Measurements from ENCODE around the gene FMNL2.

Gene FMNL2

GRCh38 chr2:152623775-152624174, 288.8 kb downstream of the FMNL2 start:
- no peak for DNase-seq

GRCh38 chr2:152624805-152625204, 289.8 kb downstream of the FMNL2 start:
- no peak for DNase-seq

DNA sequence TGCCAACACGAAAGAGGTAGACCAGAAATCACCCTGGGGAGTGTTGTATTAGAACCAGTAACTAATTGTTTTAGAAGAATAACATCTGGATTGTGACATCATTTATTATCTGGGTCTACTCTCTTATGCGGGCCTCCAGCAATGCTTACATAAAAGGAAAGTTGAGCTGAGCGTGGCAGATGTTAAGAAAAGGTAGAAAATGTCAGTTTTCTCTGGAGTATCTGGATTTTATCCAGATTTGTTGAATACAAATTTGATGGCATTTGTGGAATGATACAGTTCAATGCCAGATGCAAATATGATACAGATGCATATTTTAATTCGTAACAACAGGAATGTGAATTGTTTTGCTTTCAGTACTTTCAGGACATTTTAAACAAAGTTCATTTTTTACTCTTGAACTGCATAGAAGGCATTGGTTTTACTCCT, 292.0 kb downstream of the FMNL2 start:
- no peak for DNase-seq

- no peak for DNase-seq
These were observed 292.5 kb downstream of the FMNL2 start for GRCh38 chr2:152627351-152627957.

GRCh38 chr2:152629202-152629601, 294.2 kb downstream of the FMNL2 start:
- DNase-seq = no peak

GRCh38 chr2:152630466-152630865, 295.5 kb downstream of the FMNL2 start:
- peak; percentile 5 for DNase-seq

DNA sequence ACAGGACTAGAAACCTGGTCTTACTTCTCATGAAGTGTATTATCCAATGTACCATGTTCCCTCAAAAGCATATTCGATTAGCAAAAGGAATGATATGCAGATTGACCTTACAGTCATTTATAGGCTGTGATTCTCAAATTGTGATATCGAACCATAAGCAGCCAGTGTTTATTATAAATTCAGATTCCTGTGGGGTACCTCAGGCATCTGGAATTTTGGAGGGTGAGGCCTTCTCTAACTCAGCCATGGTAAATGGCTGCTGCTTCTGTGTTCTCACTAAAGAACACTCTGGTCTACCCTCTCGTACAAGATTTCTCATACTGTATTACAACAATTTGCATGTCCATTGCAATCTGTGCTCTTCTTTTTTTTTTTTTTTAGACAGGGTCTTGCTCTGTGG, 297.8 kb downstream of the FMNL2 start:
- DNase-seq = no peak

- peak; percentile 46 for DNase-seq
These were observed 300.8 kb downstream of the FMNL2 start for GRCh38 chr2:152635635-152636298.

- DNase-seq = no peak
These were observed 302.3 kb downstream of the FMNL2 start for GRCh38 chr2:152637251-152637650.

DNA sequence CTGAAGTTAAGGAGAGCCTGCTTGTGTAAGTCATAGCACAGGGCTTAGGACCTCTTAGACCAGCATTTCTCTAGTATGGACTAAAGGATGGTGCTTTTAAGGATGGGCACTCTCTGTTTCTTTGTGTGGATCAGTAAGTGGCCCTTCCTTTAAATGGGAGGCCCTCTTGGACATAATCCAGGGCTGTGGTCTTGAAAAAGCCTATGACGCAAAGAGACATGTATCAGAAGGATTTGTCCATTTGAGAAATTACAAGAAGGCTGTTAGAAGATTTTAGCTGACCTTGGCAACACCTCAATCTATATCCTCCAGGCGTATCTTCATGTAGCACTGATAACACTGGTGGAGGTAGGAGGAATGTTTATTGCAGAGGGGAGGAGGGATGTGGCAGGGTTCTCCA, 303.1 kb downstream of the FMNL2 start:
- DNase-seq = no peak

- no peak for DNase-seq
These were observed 303.6 kb downstream of the FMNL2 start for GRCh38 chr2:152638590-152638989.

- DNase-seq = no peak
These were observed 309.4 kb downstream of the FMNL2 start for GRCh38 chr2:152644189-152644873.

DNA sequence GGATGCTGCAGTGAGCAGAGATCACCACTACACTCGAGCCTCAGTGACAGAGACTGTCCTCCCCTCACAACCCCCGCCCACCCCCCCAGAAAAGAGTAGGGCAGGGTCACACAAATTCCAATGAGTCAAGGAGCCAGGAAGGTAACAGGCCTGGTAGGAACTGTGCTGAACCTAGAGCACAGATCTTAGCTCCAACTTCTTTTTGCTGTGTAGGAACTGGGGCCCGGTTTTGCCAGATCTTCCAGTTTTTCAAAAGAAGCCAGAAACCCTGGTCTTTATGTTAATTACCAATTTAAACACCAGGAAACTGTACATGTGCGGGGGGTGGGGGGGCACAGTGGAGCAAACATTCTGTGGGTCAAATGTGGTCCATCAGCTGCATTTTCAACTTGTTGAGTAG, 311.3 kb downstream of the FMNL2 start:
- DNase-seq = no peak

- no peak for DNase-seq
These were observed 311.8 kb downstream of the FMNL2 start for GRCh38 chr2:152646775-152647174.

- peak; percentile 66 for DNase-seq
These were observed 312.6 kb downstream of the FMNL2 start for GRCh38 chr2:152647552-152647951.

DNA sequence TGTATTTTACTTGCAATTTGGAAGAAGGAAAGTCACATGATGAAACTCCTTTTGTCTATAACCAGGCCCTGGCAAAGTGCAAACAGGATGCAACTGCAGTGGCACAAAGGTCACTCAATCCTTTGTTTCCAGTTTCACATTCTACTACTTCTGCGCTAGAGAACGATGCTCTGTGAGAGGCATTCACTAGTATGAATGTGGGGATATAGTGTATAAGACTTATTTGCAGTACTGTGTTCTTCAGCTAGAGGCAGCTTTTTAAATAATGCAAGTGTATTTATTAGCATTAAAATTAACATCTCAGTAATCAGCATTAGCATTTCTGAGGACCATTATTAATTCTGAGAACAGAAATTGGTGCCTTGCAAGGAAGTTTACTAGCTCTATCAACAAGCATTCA, 313.4 kb downstream of the FMNL2 start:
- DNase-seq = peak; percentile 3

DNA sequence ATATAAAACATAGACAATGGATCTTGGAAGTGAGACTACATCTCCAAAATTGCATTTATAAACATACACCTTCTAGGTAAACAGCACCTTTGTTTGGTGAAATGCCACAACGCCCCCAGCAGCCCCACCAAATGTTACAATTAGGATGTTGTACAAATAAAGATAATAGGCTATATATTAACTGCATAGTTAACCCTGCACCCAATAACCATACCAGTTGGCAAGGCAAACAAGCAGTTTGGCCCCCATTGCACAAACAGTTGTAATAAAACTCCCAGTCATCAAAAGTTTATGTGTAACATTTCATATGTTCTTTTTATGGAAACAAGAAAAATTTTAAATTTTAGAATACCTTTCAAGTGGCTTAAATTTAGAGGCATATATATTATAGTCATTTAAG, 315.0 kb downstream of the FMNL2 start:
- no peak for DNase-seq

GRCh38 chr2:152650768-152651371, 315.9 kb downstream of the FMNL2 start:
- DNase-seq = no peak

DNA sequence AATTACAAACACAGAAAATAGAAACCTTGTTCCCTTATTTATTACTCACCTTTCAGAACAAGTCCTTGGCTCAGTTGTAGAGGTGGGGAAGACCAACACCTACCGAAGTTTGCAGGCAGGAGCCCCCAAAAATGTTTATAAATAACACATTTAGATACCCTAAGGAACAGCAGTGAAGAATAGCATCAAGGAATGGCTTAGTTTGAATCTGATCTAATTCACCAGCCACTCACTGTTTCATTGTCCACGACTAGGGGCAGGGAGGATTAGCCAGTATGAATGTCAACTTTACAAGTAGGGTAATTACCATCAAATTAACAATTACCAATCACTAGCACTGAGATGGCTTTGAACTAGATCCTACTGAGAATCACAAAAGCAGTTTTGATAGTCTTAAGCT, 316.9 kb downstream of the FMNL2 start:
- DNase-seq = no peak

DNA sequence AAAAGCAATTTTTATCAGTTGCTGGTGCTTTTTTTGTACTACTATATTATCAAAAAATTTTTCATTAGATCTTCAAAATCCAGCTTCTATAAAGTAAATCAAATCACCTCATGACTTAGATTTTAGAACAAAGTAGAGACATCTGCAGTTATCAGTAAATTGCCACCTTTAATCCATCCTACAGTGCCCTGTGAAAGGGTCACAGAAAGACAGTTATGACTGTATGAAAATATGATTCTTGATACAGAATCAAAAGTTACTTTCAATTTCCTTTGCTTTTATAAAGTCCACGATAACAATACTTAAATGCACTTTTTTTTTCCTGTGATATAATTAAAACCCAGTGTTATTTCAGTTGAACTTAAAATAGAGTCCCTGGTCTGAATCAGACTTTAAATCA, 320.9 kb downstream of the FMNL2 start:
- DNase-seq = no peak

DNA sequence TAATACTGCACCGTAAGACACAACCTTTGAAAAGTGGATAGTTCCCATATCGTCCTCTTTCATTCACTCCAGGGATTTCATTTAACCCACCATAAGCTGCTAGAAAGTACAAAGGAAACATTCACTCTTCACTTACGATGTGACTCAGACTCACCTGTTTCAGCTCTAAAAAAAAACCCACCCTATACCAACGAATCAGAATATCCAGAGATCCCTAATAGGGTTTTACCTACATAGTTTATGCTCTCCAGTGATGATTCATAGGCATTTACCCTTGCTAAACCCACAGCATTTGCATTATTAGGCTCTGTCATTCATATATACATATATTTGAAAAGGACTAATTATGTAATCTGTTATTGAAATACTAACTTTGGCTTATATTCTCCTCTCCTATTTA, 322.1 kb downstream of the FMNL2 start:
- DNase-seq = no peak

DNA sequence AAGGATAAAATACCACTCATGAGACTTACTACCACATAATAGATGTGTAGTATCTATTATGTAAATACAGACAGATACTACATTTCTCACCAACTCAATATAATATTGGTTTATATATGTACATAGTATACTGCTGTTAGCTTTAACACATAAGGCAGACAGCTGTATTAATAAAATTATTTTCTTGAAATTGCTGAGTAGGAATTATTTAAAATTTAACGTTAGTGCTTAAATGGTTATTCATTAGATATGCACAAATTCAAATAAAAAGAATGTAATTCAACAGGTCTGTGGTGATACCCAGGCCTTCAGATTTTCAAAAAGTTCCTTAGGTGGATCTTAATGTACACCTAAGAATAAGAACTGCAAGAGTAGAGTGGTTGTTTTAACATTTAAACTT, 323.2 kb downstream of the FMNL2 start:
- no peak for DNase-seq

DNA sequence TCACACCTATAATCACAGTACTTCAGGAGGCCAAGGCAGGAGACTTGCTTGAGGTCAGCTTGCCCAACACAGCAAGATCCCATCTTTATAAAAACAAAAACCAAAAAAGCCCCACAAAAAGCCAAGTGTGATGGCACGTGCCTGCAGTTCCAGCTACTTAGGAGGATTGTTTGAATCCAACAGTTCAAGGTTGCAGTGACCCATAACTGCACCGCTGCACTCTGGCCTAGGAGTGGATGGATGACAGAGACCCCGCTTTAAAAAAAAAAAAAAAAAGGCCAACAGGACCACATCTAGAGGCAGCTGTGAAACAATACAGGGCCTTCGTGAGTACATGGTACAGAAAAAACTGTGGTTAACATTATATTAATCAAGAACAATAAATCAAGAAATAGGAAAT, 326.1 kb downstream of the FMNL2 start:
- no peak for DNase-seq

GRCh38 chr2:152664725-152665124, 329.8 kb downstream of the FMNL2 start:
- no peak for DNase-seq

Measured in NCI-H510A treated with DMSO at 0.1 percent for 48 hours (cell line).